GM21528 (cell line): ENCODE data around the gene MARCHF5.
"Not testable (repeated sequence)": the region's sequence is repeated elsewhere in the genome, so short reads cannot be mapped to it uniquely, and the experiment has no call there.

Source experiments
- ATAC-seq: cut with Tn5 transposase; IDR thresholded peaks from one replicate; pipeline ENCODE4 v1.9.1; 2021; ENCODE audit warnings: mild to moderate bottlenecking, moderate library complexity; ENCODE audit not compliant: unreplicated experiment, low FRiP score

MARCHF5 gene

DNA sequence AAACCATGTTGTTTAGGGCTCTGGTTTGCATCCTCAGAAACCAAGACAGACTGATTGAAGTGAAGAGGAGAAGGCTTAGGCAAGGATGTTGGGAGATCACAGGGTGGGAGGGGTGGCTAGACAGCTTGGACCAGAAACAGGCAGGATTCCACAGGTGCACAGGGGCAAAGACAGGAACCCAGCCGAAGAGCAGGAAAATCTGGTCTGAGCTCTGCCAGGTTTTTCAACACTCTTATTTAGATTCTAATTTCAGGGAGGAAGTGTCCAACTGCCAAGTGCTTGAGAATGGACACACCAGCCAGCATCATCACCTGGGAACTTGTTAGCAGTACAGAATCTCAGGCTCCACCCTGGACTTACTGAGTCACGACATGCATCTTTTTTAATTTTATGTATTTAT, 93.8 kb downstream of the MARCHF5 start:
- ATAC-seq, result no peak

DNA sequence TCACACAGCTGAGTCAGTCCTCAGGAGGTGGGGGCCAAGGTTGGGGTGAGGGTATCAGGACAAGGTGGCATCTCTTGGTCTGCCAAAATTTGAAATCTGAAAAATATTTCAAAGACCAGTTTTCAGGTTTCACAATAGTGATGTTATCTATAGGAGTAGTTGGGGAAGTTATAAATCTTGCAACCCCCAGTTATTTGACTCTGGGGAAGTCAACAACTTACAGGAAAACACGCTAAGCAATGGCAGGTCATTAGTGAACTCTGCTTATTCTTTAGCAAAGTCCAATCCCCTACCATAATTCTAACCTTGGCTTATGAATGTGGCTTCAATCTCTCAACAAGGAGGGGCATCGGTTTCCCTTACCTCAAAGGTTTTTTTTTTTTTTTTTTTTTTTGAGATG, 94.9 kb downstream of the MARCHF5 start:
- ATAC-seq, result no peak

DNA sequence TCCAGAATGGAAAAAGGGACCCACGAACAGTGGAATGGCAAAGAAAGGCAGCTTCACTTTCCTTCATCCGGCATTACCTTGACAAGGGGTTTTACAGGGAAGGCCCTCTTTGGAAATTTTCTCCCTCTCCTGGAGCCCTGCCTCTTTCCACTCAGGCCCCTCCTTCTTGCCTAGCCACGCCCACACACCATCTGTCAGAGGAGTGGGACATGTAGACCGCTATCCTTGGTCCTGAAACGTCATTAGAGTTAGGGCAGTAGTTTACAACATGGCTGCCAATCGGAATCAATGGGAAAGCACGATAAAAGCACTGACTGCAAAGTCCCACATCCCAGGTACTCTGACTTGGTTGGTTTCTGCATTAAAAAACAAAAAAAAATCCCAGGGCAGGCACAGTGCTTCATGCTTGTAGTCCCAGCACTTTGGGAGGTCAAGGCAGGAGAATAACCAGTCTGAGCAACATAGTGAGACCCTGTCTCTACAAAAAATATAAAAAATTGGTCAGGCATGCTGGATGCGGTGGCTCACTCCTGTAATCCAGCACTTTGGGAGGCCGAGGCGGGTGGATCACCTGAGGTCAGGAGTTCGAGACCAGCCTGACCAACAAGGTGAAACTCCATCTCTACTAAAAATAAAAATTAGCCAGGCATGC, 96.4 kb downstream of the MARCHF5 start:
- ATAC-seq, result no peak

DNA sequence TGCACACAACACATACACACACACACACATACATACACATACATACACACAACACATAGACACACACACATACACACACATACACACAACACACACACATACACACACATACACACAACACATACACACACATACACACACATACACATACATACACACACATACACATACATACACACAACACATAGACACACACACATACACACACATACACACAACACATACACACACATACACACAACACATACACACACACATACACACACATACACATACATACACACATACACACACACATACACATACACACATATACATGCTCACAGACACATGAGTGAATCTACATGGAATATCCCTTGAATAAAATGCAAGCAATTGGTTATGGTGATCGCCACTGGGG, 102.2 kb downstream of the MARCHF5 start:
- ATAC-seq, result not testable (repeated sequence)

DNA sequence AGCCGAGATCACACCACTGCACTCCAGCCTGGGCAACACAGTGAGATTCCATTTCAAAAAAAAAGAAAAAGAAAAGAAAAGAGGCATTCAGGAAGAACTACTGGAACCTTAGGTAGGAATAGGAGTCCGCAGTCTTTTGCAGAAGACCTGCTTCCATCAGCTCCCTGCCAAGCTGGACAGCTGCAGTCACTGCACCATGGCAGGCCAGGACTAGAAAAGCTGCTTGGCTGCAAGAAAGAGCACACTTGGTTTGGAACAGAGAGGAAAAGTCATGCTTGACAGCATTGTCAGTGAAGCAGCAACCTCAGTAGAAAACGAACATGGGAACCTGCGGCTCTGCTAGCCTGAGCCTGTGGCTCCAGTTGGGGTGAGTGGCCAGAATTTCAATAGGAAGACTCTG, 104.3 kb downstream of the MARCHF5 start:
- no peak for ATAC-seq

DNA sequence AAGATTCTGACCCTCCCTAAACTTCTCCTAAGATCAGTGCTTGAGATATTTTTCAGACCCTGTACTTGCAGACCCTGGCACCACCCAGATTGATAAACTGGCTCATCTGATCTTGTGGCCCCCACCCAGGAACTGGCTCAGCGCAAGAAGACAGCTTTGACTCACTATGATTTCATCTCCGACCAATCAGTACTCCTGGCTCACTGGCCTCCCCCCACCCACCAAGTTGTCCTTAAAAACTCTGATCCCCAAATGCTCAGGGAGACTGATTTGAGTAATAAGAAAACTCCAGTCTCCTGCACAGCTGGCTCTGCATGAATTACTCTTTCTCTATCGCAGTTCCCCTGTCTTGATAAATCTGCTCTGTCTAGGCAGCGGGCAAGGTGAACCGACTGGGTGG, 111.3 kb downstream of the MARCHF5 start:
- ATAC-seq, result not testable (repeated sequence)
